ENCODE results near the gene NDUFV2.

Gene NDUFV2

GRCh38 chr18:9109523-9109922 lies 7.0 kb downstream of the NDUFV2 start:
- no peak for TF ChIP-seq CTCF (IDR thresholded peaks at IDR 0.05; ENCODE audit: low read depth, low read length)
- DNase-seq (ENCODE audit: low read depth in 2 of 2) = peak; percentile 56 to 72
- H3K4me3 ChIP-seq (replicated peaks in 1 of 2; ENCODE audit: low read depth in 2 of 2, low read length in 2 of 2) = no peak overlapping the region

GRCh38 chr18:9113468-9114149 lies 11.1 kb downstream of the NDUFV2 start:
- no peak overlapping the region for H3K4me3 ChIP-seq (replicated peaks in 1 of 2; ENCODE audit: low read depth in 2 of 2, low read length in 2 of 2)
- DNase-seq (ENCODE audit: low read depth in 2 of 2) = no peak
- no peak for TF ChIP-seq CTCF (IDR thresholded peaks at IDR 0.05; ENCODE audit: low read depth, low read length)

- H3K4me3 ChIP-seq (replicated peaks in 1 of 2; ENCODE audit: low read depth in 2 of 2, low read length in 2 of 2) = no peak overlapping the region
- DNase-seq (ENCODE audit: low read depth in 2 of 2) = no peak
- no peak for TF ChIP-seq CTCF (IDR thresholded peaks at IDR 0.05; ENCODE audit: low read depth, low read length)
Measured at GRCh38 chr18:9115984-9116383, 13.5 kb downstream of the NDUFV2 start.

GRCh38 chr18:9117980-9118841 lies 15.7 kb downstream of the NDUFV2 start:
- H3K4me3 ChIP-seq (replicated peaks in 1 of 2; ENCODE audit: low read depth in 2 of 2, low read length in 2 of 2) = peak overlapping the region in 1 of 2 donors; percentile 3
- no peak for TF ChIP-seq CTCF (IDR thresholded peaks at IDR 0.05; ENCODE audit: low read depth, low read length)
- DNase-seq (ENCODE audit: low read depth in 2 of 2) = peak; percentile 37 to 62

- no peak for TF ChIP-seq CTCF (IDR thresholded peaks at IDR 0.05; ENCODE audit: low read depth, low read length)
- no peak for DNase-seq (ENCODE audit: low read depth in 2 of 2)
- H3K4me3 ChIP-seq (replicated peaks in 1 of 2; ENCODE audit: low read depth in 2 of 2, low read length in 2 of 2) = no peak overlapping the region
Measured at GRCh38 chr18:9120796-9121195, 18.3 kb downstream of the NDUFV2 start.

GRCh38 chr18:9123520-9123919 lies 21.0 kb downstream of the NDUFV2 start:
- TF ChIP-seq CTCF (IDR thresholded peaks at IDR 0.05; ENCODE audit: low read depth, low read length) = no peak
- no peak overlapping the region for H3K4me3 ChIP-seq (replicated peaks in 1 of 2; ENCODE audit: low read depth in 2 of 2, low read length in 2 of 2)
- no peak for DNase-seq (ENCODE audit: low read depth in 2 of 2)
